Measurements from ENCODE around the gene PCDHA2.
"Not testable (repeated sequence)": the region's sequence is repeated elsewhere in the genome, so short reads cannot be mapped to it uniquely, and the experiment has no call there.

The PCDHA2 gene

GRCh38 chr5:140796072-140796717, 1.5 kb downstream of the PCDHA2 start:
- H3K27me3 ChIP-seq (ENCODE audit: insufficient read depth, poor library complexity, severe bottlenecking); H3K27ac ChIP-seq (replicated peaks): not testable (repeated sequence)
- TF ChIP-seq REST (IDR thresholded peaks at IDR 0.05; ENCODE audit: insufficient replicate concordance, low read depth), result peak; percentile 36

GRCh38 chr5:140796718-140797095, 2.1 kb downstream of the PCDHA2 start:
- Histone ChIP-seq H3K27me3 (ENCODE audit: insufficient read depth, poor library complexity, severe bottlenecking) (no peaks in the 10 kb centered on the region), H3K27ac (replicated peaks) (no peak overlapping the region), H3K4me3 (replicated peaks; ENCODE audit: insufficient read depth, low read length) (no peak overlapping the region)
- no peak for TF ChIP-seq POLR2AphosphoS5 (IDR thresholded peaks at IDR 0.05; ENCODE audit: low read depth)
- DNase-seq (ENCODE audit: low read depth in 1 of 2, low spot score in 1 of 2), result no peak

More at GRCh38 chr5:140796072-140796717, 1.5 kb downstream of the PCDHA2 start:
- DNase-seq (ENCODE audit: low read depth in 1 of 2, low spot score in 1 of 2); H3K4me3 ChIP-seq (replicated peaks; ENCODE audit: insufficient read depth, low read length): not testable (repeated sequence)

GRCh38 chr5:140800816-140801493, 6.3 kb downstream of the PCDHA2 start, which contains the start of gene PCDHA3:
Gene PCDHA3 (plus strand): TSS chr5:140801057.
- Histone ChIP-seq H3K27ac (replicated peaks) (no peak within 1 kb of the TSS), H3K27me3 (ENCODE audit: insufficient read depth, poor library complexity, severe bottlenecking) (no peaks in the 10 kb centered on the region), H3K4me3 (replicated peaks; ENCODE audit: insufficient read depth, low read length) (no peak within 1 kb of the TSS)
- no peak for DNase-seq (ENCODE audit: low read depth in 1 of 2, low spot score in 1 of 2)
- TF ChIP-seq GABPA (IDR thresholded peaks at IDR 0.05; ENCODE audit: low read depth), result no peak

- DNase-seq (ENCODE audit: low read depth in 1 of 2, low spot score in 1 of 2), result no peak
- no peaks in the 10 kb centered on the region for H3K27me3 ChIP-seq (ENCODE audit: insufficient read depth, poor library complexity, severe bottlenecking)
- TF ChIP-seq SPI1 (IDR thresholded peaks at IDR 0.05; ENCODE audit: borderline replicate concordance, low read depth), result no peak
- no peak for TF ChIP-seq CTCF (IDR thresholded peaks at IDR 0.05; ENCODE audit: insufficient read depth, low read length)
- no peak for TF ChIP-seq POLR2AphosphoS5 (IDR thresholded peaks at IDR 0.05; ENCODE audit: low read depth)
- no peak for TF ChIP-seq REST (IDR thresholded peaks at IDR 0.05; ENCODE audit: insufficient replicate concordance, low read depth)
- H3K27ac ChIP-seq (replicated peaks), result no peak overlapping the region
- no peak overlapping the region for H3K4me3 ChIP-seq (replicated peaks; ENCODE audit: insufficient read depth, low read length)
These were observed 6.8 kb downstream of the PCDHA2 start for GRCh38 chr5:140801494-140801841.

- DNase-seq (ENCODE audit: low read depth in 1 of 2, low spot score in 1 of 2), result not testable (repeated sequence)
These were observed 7.7 kb downstream of the PCDHA2 start for GRCh38 chr5:140802381-140802780.

GRCh38 chr5:140802781-140803271, 8.2 kb downstream of the PCDHA2 start:
- no peak for TF ChIP-seq SPI1 (IDR thresholded peaks at IDR 0.05; ENCODE audit: borderline replicate concordance, low read depth)
- no peak for TF ChIP-seq CTCF (IDR thresholded peaks at IDR 0.05; ENCODE audit: insufficient read depth, low read length)
- TF ChIP-seq REST (IDR thresholded peaks at IDR 0.05; ENCODE audit: insufficient replicate concordance, low read depth), result no peak
- TF ChIP-seq POLR2AphosphoS5 (IDR thresholded peaks at IDR 0.05; ENCODE audit: low read depth), result no peak
- no peak for TF ChIP-seq GABPA (IDR thresholded peaks at IDR 0.05; ENCODE audit: low read depth)
- Histone ChIP-seq H3K27me3 (ENCODE audit: insufficient read depth, poor library complexity, severe bottlenecking) (no peaks in the 10 kb centered on the region), H3K4me3 (replicated peaks; ENCODE audit: insufficient read depth, low read length) (no peak overlapping the region), H3K27ac (replicated peaks) (no peak overlapping the region)
- no peak for DNase-seq (ENCODE audit: low read depth in 1 of 2, low spot score in 1 of 2)

More at GRCh38 chr5:140802381-140802780, 7.7 kb downstream of the PCDHA2 start:
- H3K27ac ChIP-seq (replicated peaks); H3K27me3 ChIP-seq (ENCODE audit: insufficient read depth, poor library complexity, severe bottlenecking); H3K4me3 ChIP-seq (replicated peaks; ENCODE audit: insufficient read depth, low read length): not testable (repeated sequence)

All from HL-60 (cell line).